ENCODE measurements around the gene ITGA5. TPM values are rescaled to one million over a fixed set of nuclear protein-coding genes. Genes with fewer than 3 reads are reported as not detected.

ITGA5 gene
- polyA plus RNA-seq, 1 donor (not counting 4 experiments of a cell fraction or from before 2014, with no cell fraction given), result 47.9 TPM

GRCh38 chr12:54387114-54387467, 32.0 kb downstream of the ITGA5 start:
- dilution Hi-C loops (cut with MboI; ENCODE audit: extremely low pct_ligation_motif_present, low sequenced_read_pairs), result no loop called here
- no peaks in the 10 kb centered on the region for H3K9me3 ChIP-seq (ENCODE audit: control insufficient read depth, low read depth, low read length)
- DNase-seq (ENCODE audit: low read depth, low spot score) (no peak), FAIRE-seq (no peak)
- peaks cover 3% of the 10 kb centered on the region for H3K9me1 ChIP-seq (ENCODE audit: control insufficient read depth, extremely low read depth, insufficient read depth, low read length)
- H3K36me3 ChIP-seq (ENCODE audit: control insufficient read depth in 2 of 2, extremely low read depth in 1 of 2, insufficient read depth in 2 of 2, low read length in 2 of 2), result peaks cover 8 to 20% of the 10 kb centered on the region in 2 experiments
- H2AFZ ChIP-seq (ENCODE audit: control insufficient read depth, low read length), result no peak overlapping the region
- no peak overlapping the region for H3K9ac ChIP-seq (ENCODE audit: control insufficient read depth, extremely low read depth, insufficient read depth, low read length)
- H3K4me1 ChIP-seq (ENCODE audit: control insufficient read depth, extremely low read depth, insufficient read depth, low read length), result peaks cover 64% of the 10 kb centered on the region
- H4K20me1 ChIP-seq (ENCODE audit: control insufficient read depth, extremely low read depth, insufficient read depth, low read length), result peaks cover 5% of the 10 kb centered on the region
- H3K4me2 ChIP-seq (ENCODE audit: control insufficient read depth, extremely low read depth, insufficient read depth, low read depth, low read length), result no peak overlapping the region
- H3K27ac ChIP-seq (ENCODE audit: control insufficient read depth, insufficient read depth, low read length), result peak overlapping the region; percentile 29
- H3K27me3 ChIP-seq (ENCODE audit: control insufficient read depth, extremely low read depth, insufficient read depth, low read length), result no peaks in the 10 kb centered on the region
- TF ChIP-seq EZH2 (IDR thresholded peaks at IDR 0.05; ENCODE audit: low read length), result no peak
- TF ChIP-seq CTCF (optimal IDR thresholded peaks at IDR 0.05 in 1 of 3, IDR thresholded peaks at IDR 0.05 in 1 of 3, conservative IDR thresholded peaks at IDR 0.05 in 1 of 3; ENCODE audit: extremely low read depth in 1 of 3, insufficient read depth in 2 of 3, low read length in 3 of 3), result no peak
- H3K4me3 ChIP-seq (ENCODE audit: control insufficient read depth in 2 of 3, extremely low read depth in 1 of 3, insufficient read depth in 2 of 3, low read depth in 1 of 3, low read length in 3 of 3), result no peak overlapping the region
- H3K79me2 ChIP-seq (ENCODE audit: control insufficient read depth, insufficient read depth, low read length), result peaks cover 70% of the 10 kb centered on the region

GRCh38 chr12:54386403-54387113, 32.5 kb downstream of the ITGA5 start:
- dilution Hi-C loops (cut with MboI; ENCODE audit: extremely low pct_ligation_motif_present, low sequenced_read_pairs), result no loop called here
- H3K79me2 ChIP-seq (ENCODE audit: control insufficient read depth, insufficient read depth, low read length), result peaks cover 72% of the 10 kb centered on the region
- no peaks in the 10 kb centered on the region for H3K27me3 ChIP-seq (ENCODE audit: control insufficient read depth, extremely low read depth, insufficient read depth, low read length)
- no peak for DNase-seq (ENCODE audit: low read depth, low spot score)
- peaks cover 3% of the 10 kb centered on the region for H3K9me1 ChIP-seq (ENCODE audit: control insufficient read depth, extremely low read depth, insufficient read depth, low read length)
- H3K27ac ChIP-seq (ENCODE audit: control insufficient read depth, insufficient read depth, low read length), result no peak overlapping the region
- FAIRE-seq, result no peak
- no peaks in the 10 kb centered on the region for H3K9me3 ChIP-seq (ENCODE audit: control insufficient read depth, low read depth, low read length)
- peaks cover 9 to 21% of the 10 kb centered on the region in 2 experiments for H3K36me3 ChIP-seq (ENCODE audit: control insufficient read depth in 2 of 2, extremely low read depth in 1 of 2, insufficient read depth in 2 of 2, low read length in 2 of 2)
- H2AFZ ChIP-seq (ENCODE audit: control insufficient read depth, low read length), result no peak overlapping the region
- H3K4me3 ChIP-seq (ENCODE audit: control insufficient read depth in 2 of 3, extremely low read depth in 1 of 3, insufficient read depth in 2 of 3, low read depth in 1 of 3, low read length in 3 of 3), result no peak overlapping the region
- TF ChIP-seq CTCF (optimal IDR thresholded peaks at IDR 0.05 in 1 of 3, IDR thresholded peaks at IDR 0.05 in 1 of 3, conservative IDR thresholded peaks at IDR 0.05 in 1 of 3; ENCODE audit: extremely low read depth in 1 of 3, insufficient read depth in 2 of 3, low read length in 3 of 3), result no peak
- no peak for TF ChIP-seq EZH2 (IDR thresholded peaks at IDR 0.05; ENCODE audit: low read length)
- H4K20me1 ChIP-seq (ENCODE audit: control insufficient read depth, extremely low read depth, insufficient read depth, low read length), result peaks cover 5% of the 10 kb centered on the region
- no peak overlapping the region for H3K9ac ChIP-seq (ENCODE audit: control insufficient read depth, extremely low read depth, insufficient read depth, low read length)
- H3K4me2 ChIP-seq (ENCODE audit: control insufficient read depth, extremely low read depth, insufficient read depth, low read depth, low read length), result no peak overlapping the region
- H3K4me1 ChIP-seq (ENCODE audit: control insufficient read depth, extremely low read depth, insufficient read depth, low read length), result peaks cover 59% of the 10 kb centered on the region
